Retinal pigment epithelial cell (primary cell): ENCODE results near the gene KIF25.

Experiments
- DNase-seq: peaks from one replicate; pipeline ENCODE4 v3.0.0-alpha.2; 2010; ENCODE audit warnings: low read depth
- H3K4me3 ChIP-seq: 2 replicates; pipeline ENCODE4 v1.5.1; 2011; ENCODE audit warnings: mild to moderate bottlenecking, low read length, control low read depth, moderate library complexity
- TF ChIP-seq, protein P1 (sequence below): conservative IDR thresholded peaks from 2 replicates; pipeline ENCODE4 v1.5.1; 2011; ENCODE audit warnings: low read depth, low read length, control low read depth, inconsistent platforms

Gene KIF25

DNA sequence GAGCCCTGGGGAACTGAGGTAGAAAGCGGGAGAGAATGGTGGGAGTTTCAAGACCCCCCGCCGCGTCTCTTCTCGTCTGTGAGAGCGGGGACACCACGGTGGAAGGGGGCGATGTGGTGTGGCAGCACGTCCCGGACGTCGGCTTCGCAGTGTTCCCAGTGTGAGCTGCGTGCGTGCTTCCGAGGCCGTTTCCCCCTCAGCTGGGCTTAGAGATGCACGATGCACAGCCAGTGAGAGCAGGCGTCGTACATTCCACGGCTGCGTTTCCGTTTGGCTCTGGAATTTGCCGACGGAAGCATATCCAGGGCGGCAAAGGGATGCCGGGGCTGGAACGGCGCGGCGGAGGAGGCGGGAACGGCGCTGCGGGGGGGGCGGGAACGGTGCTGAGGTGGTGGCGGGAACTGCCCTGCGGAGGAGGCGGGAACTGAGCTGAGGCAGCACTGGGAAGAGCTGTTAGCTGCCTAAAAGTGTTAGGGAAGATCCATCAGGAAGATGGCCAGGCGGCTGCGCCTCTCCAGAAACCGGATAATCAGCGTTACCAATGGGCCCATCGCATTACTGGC is 37.7 kb downstream of the KIF25 start:
- TF ChIP-seq, protein P1, sequence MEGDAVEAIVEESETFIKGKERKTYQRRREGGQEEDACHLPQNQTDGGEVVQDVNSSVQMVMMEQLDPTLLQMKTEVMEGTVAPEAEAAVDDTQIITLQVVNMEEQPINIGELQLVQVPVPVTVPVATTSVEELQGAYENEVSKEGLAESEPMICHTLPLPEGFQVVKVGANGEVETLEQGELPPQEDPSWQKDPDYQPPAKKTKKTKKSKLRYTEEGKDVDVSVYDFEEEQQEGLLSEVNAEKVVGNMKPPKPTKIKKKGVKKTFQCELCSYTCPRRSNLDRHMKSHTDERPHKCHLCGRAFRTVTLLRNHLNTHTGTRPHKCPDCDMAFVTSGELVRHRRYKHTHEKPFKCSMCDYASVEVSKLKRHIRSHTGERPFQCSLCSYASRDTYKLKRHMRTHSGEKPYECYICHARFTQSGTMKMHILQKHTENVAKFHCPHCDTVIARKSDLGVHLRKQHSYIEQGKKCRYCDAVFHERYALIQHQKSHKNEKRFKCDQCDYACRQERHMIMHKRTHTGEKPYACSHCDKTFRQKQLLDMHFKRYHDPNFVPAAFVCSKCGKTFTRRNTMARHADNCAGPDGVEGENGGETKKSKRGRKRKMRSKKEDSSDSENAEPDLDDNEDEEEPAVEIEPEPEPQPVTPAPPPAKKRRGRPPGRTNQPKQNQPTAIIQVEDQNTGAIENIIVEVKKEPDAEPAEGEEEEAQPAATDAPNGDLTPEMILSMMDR = no peak
- peak; percentile 29 for DNase-seq
- H3K4me3 ChIP-seq = peak overlapping the region; percentile 24

DNA sequence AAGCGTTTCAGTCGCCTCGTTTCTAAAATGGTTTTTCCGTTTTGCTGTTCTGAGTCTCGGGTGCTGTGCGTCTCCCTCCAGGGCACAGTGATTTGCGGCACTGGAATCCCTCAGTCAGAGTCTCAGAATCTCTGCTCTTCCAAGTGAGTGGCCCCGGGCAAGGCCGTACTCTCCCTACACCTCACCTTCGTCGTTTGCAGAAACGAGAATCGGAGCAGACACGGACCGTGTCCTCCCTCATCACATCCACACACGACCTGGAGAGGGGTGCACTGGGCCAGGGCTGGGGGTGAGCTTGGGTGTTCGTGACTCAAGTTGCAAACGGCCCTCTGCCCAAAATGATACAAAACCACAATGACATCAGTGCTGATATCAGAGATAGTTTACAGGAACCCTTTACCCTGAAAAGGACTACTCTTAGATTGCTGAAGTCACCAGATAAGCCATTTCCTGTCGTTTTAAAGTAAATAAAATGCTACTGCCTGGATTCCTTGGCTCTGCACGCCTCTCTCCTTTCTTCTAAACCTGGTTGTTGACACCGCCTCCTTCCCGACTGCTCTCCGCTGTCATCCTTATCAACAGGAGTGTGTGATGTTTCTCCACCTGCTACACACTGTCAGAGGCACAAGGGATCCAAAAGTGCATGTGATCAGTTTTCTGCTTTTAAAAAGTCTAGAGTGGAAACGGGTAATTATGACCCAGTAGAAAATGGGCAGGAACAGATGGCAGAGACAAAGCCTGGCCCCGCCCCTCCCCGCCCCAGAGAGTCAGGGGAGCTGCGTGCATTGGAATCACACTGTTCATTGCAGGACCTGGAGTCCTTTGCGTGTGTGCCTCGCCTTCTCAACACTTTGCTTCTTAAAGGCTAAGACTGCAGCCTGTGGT is 38.4 kb downstream of the KIF25 start:
- TF ChIP-seq, protein P1 = no peak
- DNase-seq = no peak
- H3K4me3 ChIP-seq = peak overlapping the region; percentile 24

DNA sequence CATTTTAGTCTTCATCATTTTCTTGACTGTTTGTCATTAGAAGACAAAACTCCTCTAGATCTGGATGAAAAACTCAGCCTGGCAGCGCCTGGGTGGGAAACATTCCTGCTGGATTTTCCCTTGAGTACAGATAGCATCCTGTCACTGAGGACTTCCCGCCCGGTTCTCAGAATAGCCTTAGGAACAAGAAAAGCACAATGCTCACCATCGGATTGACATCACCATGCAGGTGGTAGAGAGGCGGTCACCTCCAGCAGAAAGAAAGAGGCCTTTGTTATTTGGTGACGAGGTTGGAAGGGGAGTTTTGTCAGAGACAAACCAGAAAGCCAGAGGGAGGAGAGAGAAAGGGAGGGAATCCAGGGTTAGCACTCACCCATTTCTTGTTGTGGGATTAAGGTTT is 39.8 kb downstream of the KIF25 start:
- TF ChIP-seq, protein P1 = no peak
- DNase-seq = no peak
- no peak overlapping the region for H3K4me3 ChIP-seq

DNA sequence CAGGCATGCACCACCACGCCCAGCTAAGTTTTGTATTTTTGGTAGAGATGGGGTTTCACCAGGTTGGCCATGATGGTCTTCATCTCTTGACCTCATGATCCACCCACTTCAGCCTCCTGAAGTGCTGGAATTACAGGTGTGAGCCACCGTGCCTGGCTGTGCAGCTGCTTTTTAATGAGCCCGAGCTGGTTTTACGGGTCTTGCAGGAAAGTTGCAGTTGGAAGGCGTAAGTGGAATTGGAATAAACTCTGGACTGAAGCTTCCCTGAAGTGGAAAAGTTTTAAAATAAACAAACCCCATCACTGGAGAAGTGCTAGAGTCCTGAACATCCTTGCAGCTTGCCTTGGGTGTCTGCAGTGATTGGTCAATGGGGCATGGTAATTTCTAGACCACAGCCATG is 40.4 kb downstream of the KIF25 start:
- DNase-seq = no peak
- no peak overlapping the region for H3K4me3 ChIP-seq
- TF ChIP-seq, protein P1 = no peak

DNA sequence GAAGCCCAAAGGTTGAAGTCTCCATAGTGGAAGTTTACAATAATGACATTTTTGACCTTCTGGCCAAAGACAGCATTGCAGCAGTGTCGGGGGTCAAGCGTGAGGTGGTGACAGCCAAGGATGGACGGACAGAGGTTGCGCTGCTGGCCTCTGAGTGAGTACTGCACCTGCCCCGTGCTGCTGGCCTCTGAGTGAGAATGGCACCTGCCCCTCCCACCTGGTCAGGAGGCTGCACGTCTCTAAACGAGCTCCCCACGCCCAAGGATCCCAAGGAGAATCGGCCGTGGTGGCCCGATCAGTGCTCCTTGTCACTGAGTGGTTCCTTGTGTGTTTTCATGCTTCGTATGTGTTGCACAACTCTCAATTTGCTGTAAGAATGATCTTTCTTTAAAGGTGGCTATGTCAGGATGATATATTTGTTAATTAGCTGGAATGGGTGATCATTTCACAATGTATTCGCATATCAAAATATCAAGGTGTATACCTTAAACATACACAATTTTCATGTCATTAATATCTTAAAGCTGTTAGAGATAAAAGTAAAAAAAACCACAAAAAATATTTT is 41.2 kb downstream of the KIF25 start:
- H3K4me3 ChIP-seq = no peak overlapping the region
- no peak for DNase-seq
- TF ChIP-seq, protein P1 = no peak

DNA sequence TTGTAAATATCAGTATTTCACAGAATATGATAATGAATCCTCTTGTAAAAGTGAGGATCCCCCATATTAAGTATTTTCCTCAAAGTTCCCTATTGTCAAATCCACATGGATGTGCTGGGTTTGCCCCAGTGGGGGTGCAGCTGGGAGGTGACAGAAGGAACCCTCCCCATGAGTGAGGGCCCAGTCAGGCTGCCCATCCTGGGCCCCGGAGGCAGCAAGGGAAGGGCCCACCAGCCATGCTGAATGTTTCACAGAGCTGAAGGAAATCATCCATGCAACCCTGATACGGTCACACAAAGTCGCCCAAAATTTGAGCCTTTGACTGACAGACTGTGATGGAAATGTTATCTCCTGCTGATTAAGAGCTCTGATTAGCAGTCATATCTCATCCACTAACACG is 41.8 kb downstream of the KIF25 start:
- TF ChIP-seq, protein P1 = no peak
- no peak for DNase-seq

More for the DNA sequence above, 41.8 kb downstream of the KIF25 start:
- H3K4me3 ChIP-seq = no peak overlapping the region
